Osteocyte (in vitro differentiated cells): ENCODE data around the gene COA1. TPM values are rescaled to one million over a fixed set of nuclear protein-coding genes. Genes with fewer than 3 reads are reported as not detected.
"Not testable (repeated sequence)": the region's sequence is repeated elsewhere in the genome, so short reads cannot be mapped to it uniquely, and the experiment has no call there.

ENCODE experiments used
- DNase-seq: peaks from one replicate; pipeline ENCODE4 v3.0.0; 2021; ENCODE audit warnings: mixed read lengths; ENCODE audit not compliant: unreplicated experiment; ENCODE audit errors: extremely low spot score
- H3K27ac Mint-ChIP-seq: one replicate; pipeline ENCODE4 v1.8.0; 2021; ENCODE audit warnings: mild to moderate bottlenecking, mixed read lengths; ENCODE audit not compliant: unreplicated experiment
- H3K27me3 Mint-ChIP-seq: one replicate; pipeline ENCODE4 v1.8.0; 2021; ENCODE audit warnings: mixed read lengths; ENCODE audit not compliant: unreplicated experiment
- H3K36me3 Mint-ChIP-seq: one replicate; pipeline ENCODE4 v1.8.0; 2021; ENCODE audit warnings: mixed read lengths; ENCODE audit not compliant: unreplicated experiment
- H3K4me1 Mint-ChIP-seq: one replicate; pipeline ENCODE4 v1.8.0; 2021; ENCODE audit warnings: mixed read lengths; ENCODE audit not compliant: unreplicated experiment
- H3K4me3 Mint-ChIP-seq: one replicate; pipeline ENCODE4 v1.8.0; 2021; ENCODE audit warnings: mild to moderate bottlenecking, moderate library complexity, mixed read lengths; ENCODE audit not compliant: unreplicated experiment
- H3K9me3 Mint-ChIP-seq: one replicate; pipeline ENCODE4 v1.8.0; 2021; ENCODE audit warnings: mixed read lengths; ENCODE audit not compliant: unreplicated experiment
- total RNA-seq: library from RNA; stranded (reverse); gene quantifications from 2 replicates; pipeline ENCODE4 v1.2.1, GENCODE V29; 2021
- TF ChIP-seq, protein P1 (sequence below): fragments of 200-600 bp; sonication (generic); IDR thresholded peaks from 2 replicates; pipeline ENCODE4 v1.5.0; 2021; ENCODE audit warnings: antibody characterized with exemption, mild to moderate bottlenecking, moderate library complexity

COA1 gene
- total RNA-seq, 1 donor from 2014 or later = 45.9 TPM

DNA sequence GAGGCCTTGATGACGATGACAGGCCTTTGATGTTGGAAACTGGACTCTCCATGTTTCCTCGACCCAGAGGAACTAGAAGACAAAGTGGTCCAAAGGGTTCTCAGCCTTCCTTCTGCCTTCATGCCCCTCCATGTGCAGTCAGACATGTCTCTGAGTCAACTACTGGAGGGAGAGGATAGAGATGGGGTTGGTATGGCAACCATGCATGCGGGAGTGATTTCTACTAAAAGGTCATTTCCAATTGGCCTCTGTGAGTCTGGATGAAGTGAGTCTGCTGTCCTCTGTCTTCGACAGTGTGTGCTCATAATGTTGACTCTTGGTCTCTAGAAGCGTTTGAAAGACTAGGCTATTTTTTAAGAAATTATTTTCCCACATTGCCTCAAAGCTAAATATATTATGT lies 117.2 kb downstream of the COA1 start:
- Mint-ChIP-seq H3K4me3 (no peak overlapping the region), H3K4me1 (peaks cover 16% of the 10 kb centered on the region), H3K36me3 (peaks cover 29% of the 10 kb centered on the region), H3K9me3 (no peaks in the 10 kb centered on the region), H3K27me3 (no peaks in the 10 kb centered on the region), H3K27ac (no peak overlapping the region)
- TF ChIP-seq, protein P1, sequence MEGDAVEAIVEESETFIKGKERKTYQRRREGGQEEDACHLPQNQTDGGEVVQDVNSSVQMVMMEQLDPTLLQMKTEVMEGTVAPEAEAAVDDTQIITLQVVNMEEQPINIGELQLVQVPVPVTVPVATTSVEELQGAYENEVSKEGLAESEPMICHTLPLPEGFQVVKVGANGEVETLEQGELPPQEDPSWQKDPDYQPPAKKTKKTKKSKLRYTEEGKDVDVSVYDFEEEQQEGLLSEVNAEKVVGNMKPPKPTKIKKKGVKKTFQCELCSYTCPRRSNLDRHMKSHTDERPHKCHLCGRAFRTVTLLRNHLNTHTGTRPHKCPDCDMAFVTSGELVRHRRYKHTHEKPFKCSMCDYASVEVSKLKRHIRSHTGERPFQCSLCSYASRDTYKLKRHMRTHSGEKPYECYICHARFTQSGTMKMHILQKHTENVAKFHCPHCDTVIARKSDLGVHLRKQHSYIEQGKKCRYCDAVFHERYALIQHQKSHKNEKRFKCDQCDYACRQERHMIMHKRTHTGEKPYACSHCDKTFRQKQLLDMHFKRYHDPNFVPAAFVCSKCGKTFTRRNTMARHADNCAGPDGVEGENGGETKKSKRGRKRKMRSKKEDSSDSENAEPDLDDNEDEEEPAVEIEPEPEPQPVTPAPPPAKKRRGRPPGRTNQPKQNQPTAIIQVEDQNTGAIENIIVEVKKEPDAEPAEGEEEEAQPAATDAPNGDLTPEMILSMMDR = no peak
- no peak for DNase-seq

DNA sequence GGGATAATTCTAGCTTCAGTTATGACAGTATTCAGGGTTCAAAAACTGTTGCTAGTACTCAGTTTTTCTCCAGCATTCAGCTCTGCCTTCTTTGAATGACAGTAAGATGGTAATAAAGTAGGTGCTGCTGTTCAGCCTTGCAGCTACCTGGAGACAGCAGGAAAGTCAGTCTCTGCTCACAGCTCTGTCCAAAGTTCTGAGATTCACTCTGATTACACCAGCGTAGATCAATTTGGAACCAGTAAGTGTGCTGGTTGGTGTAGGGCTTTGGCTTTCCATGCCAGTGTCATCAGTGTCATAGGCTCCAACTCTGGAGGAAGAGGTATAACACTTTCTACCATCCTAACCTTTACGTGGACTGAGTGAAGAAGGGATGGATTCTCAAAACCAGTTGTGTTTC lies 120.2 kb downstream of the COA1 start:
- Mint-ChIP-seq H3K27me3 (no peaks in the 10 kb centered on the region), H3K9me3 (peaks cover 16% of the 10 kb centered on the region), H3K4me3 (no peak overlapping the region), H3K36me3 (peaks cover 36% of the 10 kb centered on the region), H3K4me1 (peaks cover 16% of the 10 kb centered on the region), H3K27ac (no peak overlapping the region)
- TF ChIP-seq, protein P1 = no peak
- no peak for DNase-seq

DNA sequence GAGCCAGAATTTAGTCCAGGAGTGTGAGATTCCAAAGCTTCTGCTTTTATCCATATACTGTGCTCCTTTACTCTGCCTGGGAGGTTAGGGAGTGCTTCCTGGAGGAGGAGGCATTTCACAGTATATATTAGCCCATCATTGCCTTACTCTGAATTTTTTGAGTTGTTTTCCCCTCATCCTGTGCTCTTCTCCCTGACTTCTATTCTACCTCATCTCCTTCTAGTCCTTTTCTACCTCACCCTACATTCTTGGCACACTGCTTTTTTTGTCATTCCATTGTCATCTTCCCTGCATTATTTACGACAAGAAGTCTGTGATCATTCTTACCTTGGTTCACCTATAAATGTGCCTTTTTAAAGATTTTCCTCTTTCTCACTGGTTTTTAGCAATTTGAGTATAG lies 125.1 kb downstream of the COA1 start:
- no peaks in the 10 kb centered on the region for H3K27me3 Mint-ChIP-seq
- H3K4me1 Mint-ChIP-seq = no peaks in the 10 kb centered on the region
- no peak overlapping the region for H3K4me3 Mint-ChIP-seq
- H3K27ac Mint-ChIP-seq = no peak overlapping the region
- H3K9me3 Mint-ChIP-seq = peaks cover 16% of the 10 kb centered on the region
- H3K36me3 Mint-ChIP-seq = peaks cover 30% of the 10 kb centered on the region
- DNase-seq = no peak
- TF ChIP-seq, protein P1 = no peak

DNA sequence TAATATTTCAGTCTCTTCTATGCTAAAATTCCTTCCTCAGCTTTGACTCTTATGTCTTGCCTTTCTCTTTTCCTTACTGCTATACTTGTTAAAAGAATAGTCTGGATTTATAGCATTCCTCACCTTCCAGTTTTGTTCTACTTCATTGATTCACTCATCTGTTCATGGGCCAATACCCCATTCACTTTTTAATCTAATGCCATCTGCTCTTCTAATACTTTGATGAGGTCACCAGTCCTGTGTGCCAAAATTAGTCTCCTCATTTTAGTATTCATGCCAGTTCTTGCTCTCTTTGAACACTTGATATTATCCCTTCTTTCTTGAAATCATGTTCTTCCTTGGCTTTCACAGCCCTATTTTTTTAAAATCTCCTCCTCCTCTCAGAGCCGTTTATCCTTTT lies 127.1 kb downstream of the COA1 start:
- no peaks in the 10 kb centered on the region for H3K4me1 Mint-ChIP-seq
- peaks cover 16% of the 10 kb centered on the region for H3K9me3 Mint-ChIP-seq
- TF ChIP-seq, protein P1 = no peak
- no peak for DNase-seq
- peaks cover 27% of the 10 kb centered on the region for H3K36me3 Mint-ChIP-seq
- H3K27me3 Mint-ChIP-seq = no peaks in the 10 kb centered on the region
- no peak overlapping the region for H3K27ac Mint-ChIP-seq
- no peak overlapping the region for H3K4me3 Mint-ChIP-seq

DNA sequence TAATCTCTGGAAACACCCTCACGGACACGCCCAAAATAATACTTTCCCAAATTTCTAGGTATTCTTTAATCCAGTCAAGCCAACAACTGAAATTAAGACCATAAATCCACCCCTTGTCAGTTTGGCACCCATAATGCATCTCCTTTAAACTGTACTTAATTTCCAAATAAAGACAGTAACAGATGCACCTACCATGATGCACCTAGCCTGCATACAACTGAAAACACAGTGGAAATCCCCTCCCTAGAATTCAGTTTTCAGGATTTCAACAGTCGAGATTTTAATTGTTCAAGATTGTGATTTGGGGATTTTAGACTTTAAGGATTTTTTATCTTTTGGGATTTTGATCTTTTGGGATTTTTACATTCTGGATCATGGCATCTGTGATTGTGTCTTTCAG lies 129.3 kb downstream of the COA1 start:
- TF ChIP-seq, protein P1 = no peak
- H3K4me1 Mint-ChIP-seq = peaks cover 13% of the 10 kb centered on the region
- H3K9me3 Mint-ChIP-seq = peaks cover 9% of the 10 kb centered on the region
- no peak overlapping the region for H3K27ac Mint-ChIP-seq
- DNase-seq = no peak
- no peaks in the 10 kb centered on the region for H3K27me3 Mint-ChIP-seq
- H3K36me3 Mint-ChIP-seq = peaks cover 24% of the 10 kb centered on the region
- no peak overlapping the region for H3K4me3 Mint-ChIP-seq

DNA sequence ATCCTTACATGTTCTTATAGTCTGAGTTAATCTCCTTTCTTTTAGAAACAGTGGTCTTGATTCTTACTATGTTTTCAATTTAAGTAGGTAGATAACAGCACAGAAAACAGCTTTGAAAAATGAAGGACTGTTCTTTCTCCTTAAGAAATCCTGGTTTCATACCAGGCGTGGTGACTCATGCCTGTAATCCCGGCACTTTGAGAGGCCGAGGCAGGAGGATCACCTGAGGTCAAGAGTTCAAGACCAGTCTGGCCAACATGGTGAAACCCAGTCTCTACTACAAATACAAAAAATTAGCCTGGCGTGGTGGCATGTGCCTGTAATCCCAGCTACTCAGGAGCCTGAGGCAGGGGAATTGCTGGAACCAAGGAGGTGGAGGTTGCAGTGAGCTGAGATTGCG lies 132.9 kb downstream of the COA1 start:
- not testable (repeated sequence) for H3K4me3 Mint-ChIP-seq, H3K27ac Mint-ChIP-seq, H3K27me3 Mint-ChIP-seq, H3K9me3 Mint-ChIP-seq, DNase-seq
- peaks cover 33% of the 10 kb centered on the region for H3K4me1 Mint-ChIP-seq
- peaks cover 15% of the 10 kb centered on the region for H3K36me3 Mint-ChIP-seq
